ENCODE results near the gene NR1D1. TPM values are rescaled to one million over a fixed set of nuclear protein-coding genes. Genes with fewer than 3 reads are reported as not detected.

Gene NR1D1
- total RNA-seq, 6 donors from 2014 or later, result 3.8 to 24.7 (median 15.8) TPM

- H3K27me3 ChIP-seq, result no peaks in the 10 kb centered on the region
- 84% methylated on average over 25 to 26 of the region's 26 CpGs for WGBS, 2 donors
- peaks cover under 1 to 21% (median 15%) of the 10 kb centered on the region in 4 donors for H3K4me1 ChIP-seq
- no peaks in the 10 kb centered on the region for H3K9me3 ChIP-seq
- ATAC-seq (ENCODE audit: low FRiP score in 2 of 2) (no peak), DNase-seq (peak in 1 of 2 donors; percentile 43)
- TF ChIP-seq CTCF (IDR thresholded peaks at IDR 0.05) (no peak), EP300 (IDR thresholded peaks at IDR 0.05) (no peak), POLR2A (IDR thresholded peaks at IDR 0.05) (no peak), POLR2AphosphoS5 (IDR thresholded peaks at IDR 0.05) (no peak)
- H3K36me3 ChIP-seq, result peaks cover 42 to 97% (median 76%) of the 10 kb centered on the region in 4 donors
- H3K27ac ChIP-seq, result peak overlapping the region in 2 of 4 donors; percentile 60 to 91
- no peak overlapping the region for H3K4me3 ChIP-seq
Measured at GRCh38 chr17:40089077-40089895, 11.1 kb downstream of the NR1D1 start.

- H3K27me3 ChIP-seq, result no peaks in the 10 kb centered on the region
- H3K36me3 ChIP-seq, result peaks cover 41 to 97% (median 74%) of the 10 kb centered on the region in 4 donors
- no peak for ATAC-seq (ENCODE audit: low FRiP score in 2 of 2)
- TF ChIP-seq POLR2A (IDR thresholded peaks at IDR 0.05) (no peak), CTCF (IDR thresholded peaks at IDR 0.05) (no peak), EP300 (IDR thresholded peaks at IDR 0.05) (no peak), POLR2AphosphoS5 (IDR thresholded peaks at IDR 0.05) (no peak)
- DNase-seq, result no peak
- no peak overlapping the region for H3K4me3 ChIP-seq
- no peak overlapping the region for H3K27ac ChIP-seq
- peaks cover 0 to 17% (median 13%) of the 10 kb centered on the region in 4 donors for H3K4me1 ChIP-seq
- no peaks in the 10 kb centered on the region for H3K9me3 ChIP-seq
- WGBS, 2 donors, result 95 to 96% methylated on average over 18 to 28 of the region's 28 CpGs
Measured at GRCh38 chr17:40087903-40088718, 12.3 kb downstream of the NR1D1 start.

GRCh38 chr17:40087049-40087794 is 13.2 kb downstream of the NR1D1 start:
- DNase-seq (no peak), ATAC-seq (ENCODE audit: low FRiP score in 2 of 2) (no peak)
- 84 to 92% methylated on average over 4 to 6 of the region's 6 CpGs for WGBS, 2 donors
- Histone ChIP-seq H3K36me3 (peaks cover 41 to 89% (median 69%) of the 10 kb centered on the region in 4 donors), H3K27me3 (no peaks in the 10 kb centered on the region), H3K9me3 (no peaks in the 10 kb centered on the region), H3K27ac (no peak overlapping the region), H3K4me1 (peaks cover 0 to 16% (median 9%) of the 10 kb centered on the region in 4 donors), H3K4me3 (no peak overlapping the region)
- TF ChIP-seq POLR2AphosphoS5 (IDR thresholded peaks at IDR 0.05), result no peak

DNA sequence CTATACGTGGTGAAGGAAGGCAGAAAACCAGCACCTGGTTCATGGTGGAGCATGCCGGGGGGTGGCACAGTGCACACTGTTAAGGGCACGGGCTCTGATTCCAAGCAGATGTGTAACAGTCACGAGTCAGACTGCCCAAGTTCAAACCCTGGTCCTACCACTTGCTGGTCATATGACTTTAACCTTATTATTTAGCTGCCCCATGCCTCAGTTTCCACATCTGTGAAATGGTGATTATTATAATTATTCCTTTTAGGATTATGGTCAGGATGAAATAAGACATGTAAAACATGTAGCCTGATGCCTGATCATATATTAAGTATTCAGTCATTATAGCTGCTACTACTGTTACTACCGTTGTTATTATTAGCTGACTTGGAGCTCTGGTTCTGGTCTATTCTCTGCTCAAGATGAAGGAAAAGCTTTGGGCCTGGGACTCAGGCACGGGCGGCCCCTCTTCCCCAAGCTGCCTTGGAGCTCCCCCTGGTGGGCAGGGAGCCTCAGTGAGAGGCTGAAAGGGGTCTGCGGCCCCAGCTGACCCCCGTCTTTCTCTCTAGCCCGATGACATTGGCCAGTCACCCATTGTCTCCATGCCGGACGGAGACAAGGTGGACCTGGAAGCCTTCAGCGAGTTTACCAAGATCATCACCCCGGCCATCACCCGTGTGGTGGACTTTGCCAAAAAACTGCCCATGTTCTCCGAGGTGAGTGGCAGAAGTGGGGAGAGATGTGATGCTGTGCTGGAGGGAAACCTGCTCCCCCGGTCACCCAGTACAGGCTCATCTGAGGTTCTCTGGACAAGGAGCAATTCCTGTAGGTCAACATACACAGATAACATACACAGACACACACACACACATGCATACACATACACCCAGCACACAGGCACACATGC is 14.0 kb downstream of the NR1D1 start:
- WGBS, 2 donors, result 58 to 87% methylated on average over 7 to 17 of the region's 17 CpGs
- Histone ChIP-seq H3K27ac (peak overlapping the region in 3 of 4 donors; percentile 2 to 43 (median 10)), H3K27me3 (no peaks in the 10 kb centered on the region), H3K9me3 (no peaks in the 10 kb centered on the region), H3K4me1 (peaks cover 0 to 8% (median 2%) of the 10 kb centered on the region in 4 donors), H3K36me3 (peaks cover 41 to 82% (median 65%) of the 10 kb centered on the region in 4 donors), H3K4me3 (no peak overlapping the region)
- ATAC-seq (ENCODE audit: low FRiP score in 2 of 2) (peak in 1 of 2 donors; percentile 69), DNase-seq (no peak)
- TF ChIP-seq POLR2A (IDR thresholded peaks at IDR 0.05) (no peak), CTCF (IDR thresholded peaks at IDR 0.05) (peak; percentile 73 to 90 (median 82))

Data from upper lobe of left lung (tissue), 6 donors.